HEK293 (cell line): ENCODE results near the gene ATP6V1B1.
A peak's percentile ranks its signal among the peaks of the same experiment; 100 is the strongest.

Experiments
- CTCF ChIA-PET: fragments of 350-600 bp; formaldehyde crosslinking; extraction: SDS; loops from one replicate; lab custom pipeline; 2021; ENCODE audit warnings: antibody characterized with exemption; lab: Yijun Ruan, JAX
- POLR2A ChIA-PET: fragments of 300-600 bp; formaldehyde crosslinking; extraction: SDS; loops from one replicate; lab custom pipeline; 2020; ENCODE audit warnings: antibody characterized with exemption, inconsistent platforms; lab: Yijun Ruan, JAX
- H3K27ac ChIP-seq: fragments of 200-500 bp; sonication (Bioruptor generic); 2 replicates; pipeline ENCODE4 v1.5.1; 2014; ENCODE audit warnings: low read depth, low read length, control low read depth, inconsistent platforms; ENCODE audit errors: extremely low read depth
- H3K36me3 ChIP-seq, 2 experiments: fragments of 200-500 bp in 1 of 2; sonication (Bioruptor generic) in 1 of 2; 1 replicate in 1 of 2; 2 replicates in 1 of 2; pipeline ENCODE4 v1.5.1; 2014 to 2017; ENCODE audit warnings: inconsistent platforms in 2 of 2, low read length in 2 of 2; ENCODE audit not compliant: control insufficient read depth in 2 of 2, insufficient read depth in 1 of 2
- H3K4me1 ChIP-seq: fragments of 200-500 bp; sonication (Bioruptor generic); 2 replicates; pipeline ENCODE4 v1.5.1; 2014; ENCODE audit warnings: mild to moderate bottlenecking, low read length, inconsistent platforms; ENCODE audit not compliant: control insufficient read depth, insufficient read depth
- H3K4me3 ChIP-seq: 2 replicates; pipeline ENCODE4 v1.5.1; 2011; ENCODE audit warnings: low read depth, mild to moderate bottlenecking, control low read depth, low read length, moderate library complexity
- H3K9me3 ChIP-seq: fragments of 200-500 bp; sonication (Bioruptor generic); 2 replicates; pipeline ENCODE4 v1.5.1; 2014; ENCODE audit warnings: low read depth, low read length, inconsistent platforms; ENCODE audit not compliant: control insufficient read depth, insufficient read depth
- BCL11B ChIP-seq: fragments of 450-650 bp; formaldehyde crosslinking; IDR thresholded peaks from 2 replicates; pipeline ENCODE4 v1.5.1; 2016; ENCODE audit warnings: low read depth, missing biosample characterization, missing genetic modification characterization
- CTCF ChIP-seq: fragments of 450-650 bp; formaldehyde crosslinking; IDR thresholded peaks from 2 replicates; pipeline ENCODE4 v1.5.1; 2016; ENCODE audit warnings: missing biosample characterization, missing genetic modification characterization
- EGR2 ChIP-seq: fragments of 450-650 bp; formaldehyde crosslinking; IDR thresholded peaks from 2 replicates; pipeline ENCODE4 v1.5.1; 2016; ENCODE audit warnings: low read depth, missing biosample characterization, missing genetic modification characterization
- IKZF3 ChIP-seq: fragments of 450-650 bp; IDR thresholded peaks from 2 replicates; pipeline ENCODE4 v1.5.0; 2018; ENCODE audit warnings: missing biosample characterization, mild to moderate bottlenecking, missing genetic modification characterization, moderate library complexity
- SALL2 ChIP-seq: fragments of 450-650 bp; formaldehyde crosslinking; IDR thresholded peaks from 2 replicates; pipeline ENCODE4 v1.5.0; 2017; ENCODE audit warnings: missing biosample characterization, mild to moderate bottlenecking, missing genetic modification characterization, borderline replicate concordance
- TCF7L2 ChIP-seq: IDR thresholded peaks from 2 replicates; pipeline ENCODE4 v1.6.1; 2011; ENCODE audit warnings: low read depth, mild to moderate bottlenecking, inconsistent platforms, low read length, moderate library complexity, borderline replicate concordance
- ZBTB49 ChIP-seq: fragments of 450-650 bp; formaldehyde crosslinking; IDR thresholded peaks from 2 replicates; pipeline ENCODE4 v1.5.1; 2016; ENCODE audit warnings: missing biosample characterization, missing genetic modification characterization, low read depth
- ZBTB8A ChIP-seq: fragments of 450-650 bp; formaldehyde crosslinking; IDR thresholded peaks from 2 replicates; pipeline ENCODE4 v1.5.1; 2016; ENCODE audit warnings: missing biosample characterization, missing genetic modification characterization
- ZNF175 ChIP-seq: fragments of 450-650 bp; formaldehyde crosslinking; IDR thresholded peaks from 2 replicates; pipeline ENCODE4 v1.5.1; 2016; ENCODE audit warnings: missing biosample characterization, missing genetic modification characterization
- ZNF221 ChIP-seq: fragments of 450-650 bp; formaldehyde crosslinking; IDR thresholded peaks from 2 replicates; pipeline ENCODE4 v1.5.1; 2017; ENCODE audit warnings: missing biosample characterization, missing genetic modification characterization, borderline replicate concordance
- ZNF239 ChIP-seq: fragments of 450-650 bp; formaldehyde crosslinking; IDR thresholded peaks from 2 replicates; pipeline ENCODE4 v1.5.1; 2016; ENCODE audit warnings: missing biosample characterization, missing genetic modification characterization
- ZNF24 ChIP-seq: fragments of 450-650 bp; formaldehyde crosslinking; IDR thresholded peaks from 2 replicates; pipeline ENCODE4 v1.5.1; 2016; ENCODE audit warnings: missing biosample characterization, missing genetic modification characterization
- ZNF302 ChIP-seq: fragments of 450-650 bp; formaldehyde crosslinking; IDR thresholded peaks from 2 replicates; pipeline ENCODE4 v1.5.1; 2016; ENCODE audit warnings: missing biosample characterization, missing genetic modification characterization, low read depth
- ZNF423 ChIP-seq: fragments of 450-650 bp; formaldehyde crosslinking; IDR thresholded peaks from 2 replicates; pipeline ENCODE4 v1.5.1; 2016; ENCODE audit warnings: missing biosample characterization, missing genetic modification characterization
- ZNF449 ChIP-seq: fragments of 450-650 bp; formaldehyde crosslinking; IDR thresholded peaks from 2 replicates; pipeline ENCODE4 v1.5.1; 2017; ENCODE audit warnings: missing biosample characterization, mild to moderate bottlenecking, missing genetic modification characterization, moderate library complexity
- ZNF48 ChIP-seq: fragments of 450-650 bp; formaldehyde crosslinking; IDR thresholded peaks from 2 replicates; pipeline ENCODE4 v1.5.1; 2016; ENCODE audit warnings: missing biosample characterization, missing genetic modification characterization
- ZNF521 ChIP-seq: fragments of 450-650 bp; formaldehyde crosslinking; IDR thresholded peaks from 2 replicates; pipeline ENCODE4 v1.5.1; 2017; ENCODE audit warnings: missing biosample characterization, mild to moderate bottlenecking, missing genetic modification characterization
- ZNF560 ChIP-seq: fragments of 450-650 bp; formaldehyde crosslinking; IDR thresholded peaks from 2 replicates; pipeline ENCODE4 v1.5.1; 2017; ENCODE audit warnings: missing biosample characterization, missing genetic modification characterization, borderline replicate concordance
- ZNF596 ChIP-seq: fragments of 450-650 bp; IDR thresholded peaks from 2 replicates; pipeline ENCODE4 v1.5.0; 2018; ENCODE audit warnings: missing biosample characterization, mild to moderate bottlenecking, missing genetic modification characterization, moderate library complexity
- ZNF621 ChIP-seq: fragments of 450-650 bp; formaldehyde crosslinking; IDR thresholded peaks from 2 replicates; pipeline ENCODE4 v1.5.1; 2017; ENCODE audit warnings: missing biosample characterization, missing genetic modification characterization
- ZNF623 ChIP-seq: fragments of 450-650 bp; formaldehyde crosslinking; IDR thresholded peaks from 2 replicates; pipeline ENCODE4 v1.5.1; 2016; ENCODE audit warnings: missing biosample characterization, missing genetic modification characterization
- ZNF658 ChIP-seq: fragments of 450-650 bp; formaldehyde crosslinking; IDR thresholded peaks from 2 replicates; pipeline ENCODE4; 2016; ENCODE audit warnings: missing biosample characterization, missing genetic modification characterization
- ZNF704 ChIP-seq: fragments of 450-650 bp; formaldehyde crosslinking; IDR thresholded peaks from 2 replicates; pipeline ENCODE4 v1.5.1; 2016; ENCODE audit warnings: missing biosample characterization, missing genetic modification characterization
- ZNF707 ChIP-seq: fragments of 450-650 bp; formaldehyde crosslinking; IDR thresholded peaks from 2 replicates; pipeline ENCODE4 v1.5.1; 2016; ENCODE audit warnings: missing biosample characterization, missing genetic modification characterization

Gene ATP6V1B1

GRCh38 chr2:70991142-70991541, 55.4 kb downstream of the ATP6V1B1 start:
- H3K27ac ChIP-seq = no peak overlapping the region
- POLR2A ChIA-PET = interaction anchor here (0.6 kb wide), 1 partner anchor 122 kb away, joined by 3 read pairs; no protein-coding TSS in a partner anchor
- peaks cover 0 to 62% of the 10 kb centered on the region in 2 experiments; a peak in 1 of 3 replicates for H3K36me3 ChIP-seq
- CTCF ChIA-PET = interaction anchor here (1.3 to 1.4 kb wide), 3 partner anchors 11 to 201 kb away, joined by 3 to 4 read pairs (median 4); partner anchors contain the start of genes ANKRD53 and FIGLA
- H3K4me1 ChIP-seq = no peaks in the 10 kb centered on the region
- TF ChIP-seq ZNF449 (tag by site-specific recombination) = no peak
- no peak for TF ChIP-seq ZBTB8A
- TF ChIP-seq ZNF48 (tag by site-specific recombination) = no peak
- TF ChIP-seq EGR2 (tag by site-specific recombination) = no peak
- no peak for TF ChIP-seq ZNF221 (tag by site-specific recombination)
- TF ChIP-seq CTCF (tag by site-specific recombination) = no peak
- TF ChIP-seq, all 188 proteins: peak for 0
- no peak overlapping the region for H3K4me3 ChIP-seq
- no peaks in the 10 kb centered on the region for H3K9me3 ChIP-seq

GRCh38 chr2:70991742-70992141, 56.0 kb downstream of the ATP6V1B1 start:
- POLR2A ChIA-PET = no interaction called here
- peaks cover 0 to 56% of the 10 kb centered on the region in 2 experiments; a peak in 1 of 3 replicates for H3K36me3 ChIP-seq
- no peak overlapping the region for H3K4me3 ChIP-seq
- TF ChIP-seq ZNF621 = no peak
- TF ChIP-seq, all 188 proteins: peak for 0
- CTCF ChIA-PET = interaction anchor here (0.6 to 1.4 kb wide), 4 partner anchors 10 to 967 kb away, joined by 3 to 4 read pairs (median 4); partner anchors contain the start of genes ANKRD53 and FIGLA
- no peaks in the 10 kb centered on the region for H3K4me1 ChIP-seq
- H3K9me3 ChIP-seq = no peaks in the 10 kb centered on the region
- no peak overlapping the region for H3K27ac ChIP-seq

- H3K36me3 ChIP-seq = peaks cover 0 to 42% of the 10 kb centered on the region in 2 experiments; a peak in 1 of 3 replicates
- H3K9me3 ChIP-seq = no peaks in the 10 kb centered on the region
- POLR2A ChIA-PET = no interaction called here
- H3K4me3 ChIP-seq = peak overlapping the region; percentile 97
- H3K27ac ChIP-seq = no peak overlapping the region
- no peaks in the 10 kb centered on the region for H3K4me1 ChIP-seq
- CTCF ChIA-PET = interaction anchor here (1.2 kb wide), 1 partner anchor 8 kb away, joined by 10 read pairs; no protein-coding TSS in a partner anchor
- TF ChIP-seq ZNF707 (tag by site-specific recombination) (no peak), ZNF704 (tag by site-specific recombination) (no peak), ZNF239 (tag by site-specific recombination) (no peak), BCL11B (no peak), ZNF658 (no peak), IKZF3 (tag by site-specific recombination) (no peak), ZBTB49 (tag by site-specific recombination) (no peak), ZNF175 (tag by site-specific recombination) (no peak), ZNF24 (tag by site-specific recombination) (no peak), ZNF560 (tag by site-specific recombination) (no peak), ZNF423 (tag by site-specific recombination) (no peak), TCF7L2 (no peak), ZNF521 (tag by site-specific recombination) (no peak), ZNF596 (tag by site-specific recombination) (no peak), SALL2 (no peak), ZNF623 (tag by site-specific recombination) (no peak), ZNF302 (no peak)
These were observed 57.5 kb downstream of the ATP6V1B1 start for GRCh38 chr2:70992945-70993853.
